Erythroblast (primary cell): ENCODE measurements around the gene PKP4.

Source experiments
- GATA1 ChIP-seq: IDR thresholded peaks from 2 replicates; pipeline ENCODE4 v1.6.1; 2011; ENCODE audit warnings: low read depth, mild to moderate bottlenecking, control low read depth, low read length, moderate library complexity
- POLR2A ChIP-seq: IDR thresholded peaks from 2 replicates; pipeline ENCODE4 v1.6.1; 2011; ENCODE audit warnings: mild to moderate bottlenecking, low read length

DNA sequence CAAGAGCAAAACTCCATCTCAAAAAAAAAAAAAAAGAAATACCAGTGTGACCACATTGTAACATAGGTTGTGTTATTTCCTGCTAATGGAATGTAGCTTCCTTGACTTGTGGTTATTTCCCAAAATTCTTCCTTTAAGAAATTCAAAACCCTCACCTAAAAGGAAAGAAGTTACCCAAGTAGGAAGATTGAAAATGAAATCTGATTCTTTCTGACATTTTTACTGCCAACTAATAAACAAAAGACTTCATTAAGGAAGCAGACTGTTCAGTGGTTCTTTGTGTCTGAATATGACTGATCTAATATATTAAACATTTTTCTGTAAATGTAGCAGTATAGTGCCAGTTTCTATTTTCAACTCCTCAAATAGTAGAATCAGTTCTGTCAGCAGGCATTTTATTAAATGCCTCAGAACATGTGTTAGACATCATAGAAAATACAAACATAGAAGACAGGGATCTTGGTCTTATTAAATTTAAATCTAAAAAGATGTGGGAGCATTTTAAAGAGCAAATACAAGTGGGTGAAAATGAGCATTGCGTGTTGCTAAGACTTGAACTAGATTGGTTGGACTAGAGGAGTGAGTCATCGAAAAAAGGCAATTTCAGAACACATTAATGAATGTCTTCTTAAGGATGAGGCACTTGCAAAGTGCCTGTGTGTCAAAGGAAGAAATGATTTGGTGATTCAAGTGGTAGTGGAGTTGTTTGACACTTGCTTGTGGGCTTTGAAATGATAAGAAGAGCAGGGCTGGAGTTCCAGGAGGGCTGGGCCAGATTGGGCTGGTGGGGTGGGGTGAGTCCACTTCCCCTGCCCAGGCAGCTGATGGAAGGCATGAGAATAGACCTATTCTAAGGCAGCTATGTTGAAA, 53.4 kb downstream of the PKP4 start:
- no peak for TF ChIP-seq POLR2A
- TF ChIP-seq GATA1: no peak
